HL-60 (cell line): Measurements from ENCODE around the gene MTHFD2.

Source experiments
- DNase-seq, 2 experiments: peaks; one replicate each; pipeline ENCODE4 v3.0.0-alpha.2; 2010 to 2020; ENCODE audit warnings: low read depth in 1 of 2, low spot score in 1 of 2
- H3K27ac ChIP-seq: fragments of 250-450 bp; sonication (Bioruptor Pico); replicated peaks from 2 replicates; pipeline ENCODE4 v1.5.1; 2020; ENCODE audit warnings: mild to moderate bottlenecking, moderate library complexity
- H3K27me3 ChIP-seq: fragments of 250-450 bp; sonication (Bioruptor Pico); 2 replicates; pipeline ENCODE4 v1.5.1; 2021; ENCODE audit warnings: mild to moderate bottlenecking, moderate library complexity; ENCODE audit not compliant: insufficient read depth, poor library complexity, severe bottlenecking
- H3K4me3 ChIP-seq: replicated peaks from 2 replicates; pipeline ENCODE4 v1.5.1; 2011; ENCODE audit warnings: mild to moderate bottlenecking, control low read depth, low read length; ENCODE audit not compliant: insufficient read depth
- GABPA ChIP-seq: IDR thresholded peaks from 2 replicates; pipeline ENCODE4 v1.6.1; 2012; ENCODE audit warnings: low read depth
- POLR2AphosphoS5 ChIP-seq: IDR thresholded peaks from 2 replicates; pipeline ENCODE4 v1.6.1; 2012; ENCODE audit warnings: low read depth
- SPI1 ChIP-seq: IDR thresholded peaks from 2 replicates; pipeline ENCODE4 v1.6.1; 2012; ENCODE audit warnings: low read depth, mild to moderate bottlenecking, borderline replicate concordance
- TF ChIP-seq, protein P1 (sequence below): IDR thresholded peaks from one replicate; pipeline ENCODE4 v1.5.1; 2011; ENCODE audit warnings: low read length, control low read depth, inconsistent platforms; ENCODE audit not compliant: insufficient read depth
- TF ChIP-seq, protein P2 (sequence below): IDR thresholded peaks from 2 replicates; pipeline ENCODE4 v1.6.1; 2012; ENCODE audit warnings: low read depth; ENCODE audit not compliant: insufficient replicate concordance

The MTHFD2 gene

DNA sequence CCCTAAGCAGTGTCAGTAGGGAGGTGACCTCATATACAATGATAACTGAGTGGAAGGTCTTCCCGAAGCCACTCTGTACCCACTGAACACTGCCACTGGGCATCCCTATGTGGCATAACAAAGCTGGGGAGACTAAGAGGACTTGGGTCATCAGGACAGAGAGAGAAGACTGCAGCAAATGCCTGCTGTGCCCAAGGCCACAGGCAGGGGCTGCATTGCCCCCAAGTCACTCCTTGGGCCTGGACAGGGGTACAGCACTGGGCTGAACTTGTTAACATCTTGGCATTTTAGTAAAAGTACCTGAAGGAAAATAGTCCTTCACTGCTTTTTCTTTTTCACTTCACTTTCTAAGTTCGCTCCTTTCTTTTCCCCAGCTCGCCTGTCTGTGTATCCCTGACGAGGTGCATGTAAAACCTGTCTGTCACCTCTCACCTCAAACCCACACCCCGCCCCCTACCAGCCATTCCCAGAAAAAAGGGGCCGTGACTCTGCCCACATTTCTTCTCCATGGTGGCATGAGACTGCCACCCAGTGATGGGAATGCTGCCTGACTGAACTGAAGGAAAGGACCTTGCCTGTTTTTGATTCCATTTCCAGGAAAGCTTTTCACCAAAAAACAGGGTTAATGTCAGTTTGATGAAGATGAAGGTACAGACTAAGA is 62.9 kb downstream of the MTHFD2 start:
- Histone ChIP-seq H3K27me3 (no peaks in the 10 kb centered on the region), H3K4me3 (no peak overlapping the region), H3K27ac (no peak overlapping the region)
- TF ChIP-seq, protein P1, sequence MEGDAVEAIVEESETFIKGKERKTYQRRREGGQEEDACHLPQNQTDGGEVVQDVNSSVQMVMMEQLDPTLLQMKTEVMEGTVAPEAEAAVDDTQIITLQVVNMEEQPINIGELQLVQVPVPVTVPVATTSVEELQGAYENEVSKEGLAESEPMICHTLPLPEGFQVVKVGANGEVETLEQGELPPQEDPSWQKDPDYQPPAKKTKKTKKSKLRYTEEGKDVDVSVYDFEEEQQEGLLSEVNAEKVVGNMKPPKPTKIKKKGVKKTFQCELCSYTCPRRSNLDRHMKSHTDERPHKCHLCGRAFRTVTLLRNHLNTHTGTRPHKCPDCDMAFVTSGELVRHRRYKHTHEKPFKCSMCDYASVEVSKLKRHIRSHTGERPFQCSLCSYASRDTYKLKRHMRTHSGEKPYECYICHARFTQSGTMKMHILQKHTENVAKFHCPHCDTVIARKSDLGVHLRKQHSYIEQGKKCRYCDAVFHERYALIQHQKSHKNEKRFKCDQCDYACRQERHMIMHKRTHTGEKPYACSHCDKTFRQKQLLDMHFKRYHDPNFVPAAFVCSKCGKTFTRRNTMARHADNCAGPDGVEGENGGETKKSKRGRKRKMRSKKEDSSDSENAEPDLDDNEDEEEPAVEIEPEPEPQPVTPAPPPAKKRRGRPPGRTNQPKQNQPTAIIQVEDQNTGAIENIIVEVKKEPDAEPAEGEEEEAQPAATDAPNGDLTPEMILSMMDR = no peak
- TF ChIP-seq POLR2AphosphoS5 = no peak
- TF ChIP-seq GABPA = no peak
- no peak for TF ChIP-seq SPI1
- TF ChIP-seq, protein P2, sequence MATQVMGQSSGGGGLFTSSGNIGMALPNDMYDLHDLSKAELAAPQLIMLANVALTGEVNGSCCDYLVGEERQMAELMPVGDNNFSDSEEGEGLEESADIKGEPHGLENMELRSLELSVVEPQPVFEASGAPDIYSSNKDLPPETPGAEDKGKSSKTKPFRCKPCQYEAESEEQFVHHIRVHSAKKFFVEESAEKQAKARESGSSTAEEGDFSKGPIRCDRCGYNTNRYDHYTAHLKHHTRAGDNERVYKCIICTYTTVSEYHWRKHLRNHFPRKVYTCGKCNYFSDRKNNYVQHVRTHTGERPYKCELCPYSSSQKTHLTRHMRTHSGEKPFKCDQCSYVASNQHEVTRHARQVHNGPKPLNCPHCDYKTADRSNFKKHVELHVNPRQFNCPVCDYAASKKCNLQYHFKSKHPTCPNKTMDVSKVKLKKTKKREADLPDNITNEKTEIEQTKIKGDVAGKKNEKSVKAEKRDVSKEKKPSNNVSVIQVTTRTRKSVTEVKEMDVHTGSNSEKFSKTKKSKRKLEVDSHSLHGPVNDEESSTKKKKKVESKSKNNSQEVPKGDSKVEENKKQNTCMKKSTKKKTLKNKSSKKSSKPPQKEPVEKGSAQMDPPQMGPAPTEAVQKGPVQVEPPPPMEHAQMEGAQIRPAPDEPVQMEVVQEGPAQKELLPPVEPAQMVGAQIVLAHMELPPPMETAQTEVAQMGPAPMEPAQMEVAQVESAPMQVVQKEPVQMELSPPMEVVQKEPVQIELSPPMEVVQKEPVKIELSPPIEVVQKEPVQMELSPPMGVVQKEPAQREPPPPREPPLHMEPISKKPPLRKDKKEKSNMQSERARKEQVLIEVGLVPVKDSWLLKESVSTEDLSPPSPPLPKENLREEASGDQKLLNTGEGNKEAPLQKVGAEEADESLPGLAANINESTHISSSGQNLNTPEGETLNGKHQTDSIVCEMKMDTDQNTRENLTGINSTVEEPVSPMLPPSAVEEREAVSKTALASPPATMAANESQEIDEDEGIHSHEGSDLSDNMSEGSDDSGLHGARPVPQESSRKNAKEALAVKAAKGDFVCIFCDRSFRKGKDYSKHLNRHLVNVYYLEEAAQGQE = no peak
- DNase-seq = no peak

DNA sequence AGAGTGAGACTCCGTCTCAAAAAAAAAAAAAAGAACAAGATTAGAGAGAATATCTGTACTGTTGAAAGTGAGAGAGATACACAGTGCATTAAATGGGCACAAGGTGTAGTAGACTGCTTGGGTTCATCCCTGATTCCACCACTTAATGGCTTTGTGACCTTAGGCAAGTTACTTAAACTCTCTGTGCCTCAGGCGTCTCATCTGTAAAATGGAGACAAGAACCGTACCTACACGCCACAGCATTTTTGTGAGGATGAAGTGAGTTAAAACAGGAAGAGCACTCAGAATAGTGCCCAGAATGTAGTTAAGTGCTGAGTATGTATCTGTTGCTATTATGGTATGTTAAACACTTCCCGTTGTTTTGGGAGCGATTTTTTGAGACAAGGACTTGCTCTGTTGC is 64.3 kb downstream of the MTHFD2 start:
- TF ChIP-seq, protein P1 = no peak
- TF ChIP-seq SPI1 (no peak), POLR2AphosphoS5 (no peak), GABPA (no peak)
- TF ChIP-seq, protein P2 = no peak
- Histone ChIP-seq H3K4me3 (no peak overlapping the region), H3K27ac (no peak overlapping the region), H3K27me3 (no peaks in the 10 kb centered on the region)
- DNase-seq = no peak

DNA sequence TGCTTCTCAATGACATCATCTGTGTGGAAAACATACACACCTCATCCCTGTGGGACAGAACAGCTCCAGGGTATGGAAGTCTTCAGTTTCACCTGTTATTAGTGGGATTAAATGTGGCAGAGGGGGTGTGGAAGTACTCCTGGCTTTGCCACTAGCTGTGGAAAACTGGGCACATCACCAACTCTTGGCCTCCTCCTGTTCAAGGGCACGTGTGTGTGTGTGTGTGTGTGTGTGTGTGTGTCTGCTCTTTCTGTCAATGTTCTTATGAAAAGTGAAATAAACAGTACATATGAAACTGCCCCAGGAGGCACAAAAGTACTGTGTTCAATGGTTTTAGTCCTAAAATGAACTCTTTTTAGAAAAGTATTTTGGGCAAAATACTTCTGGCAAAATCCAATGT is 65.9 kb downstream of the MTHFD2 start:
- no peak for DNase-seq
- TF ChIP-seq POLR2AphosphoS5 (no peak), GABPA (no peak)
- TF ChIP-seq, protein P2 = no peak
- TF ChIP-seq, protein P1 = no peak
- H3K4me3 ChIP-seq = no peak overlapping the region
- no peaks in the 10 kb centered on the region for H3K27me3 ChIP-seq
- H3K27ac ChIP-seq = no peak overlapping the region
